ENCODE data around the gene CPEB2.

Gene CPEB2

DNA sequence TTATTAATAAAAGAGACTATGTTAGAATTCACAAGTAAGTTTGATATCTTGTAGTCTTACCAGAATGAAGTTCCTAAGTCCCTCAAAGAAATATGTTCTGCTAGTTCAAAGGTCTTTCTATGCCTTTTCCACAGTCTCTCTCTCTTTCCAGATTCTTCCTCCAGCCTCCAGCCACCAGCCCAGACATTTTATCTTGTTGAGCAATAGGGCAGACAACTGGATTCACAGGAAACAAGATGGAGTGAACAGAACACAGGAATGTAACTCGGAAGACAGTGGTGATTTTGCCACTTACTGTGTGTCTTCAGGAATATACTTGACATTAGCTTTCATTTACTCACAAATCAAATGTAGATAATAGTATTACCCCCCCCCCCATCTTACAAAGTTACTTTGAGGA is 17.1 kb upstream of the CPEB2 start:
- no CpG with 5 or more reads among the region's 1 CpG for WGBS (ENCODE audit: insufficient coverage)
- ChIA-PET CTCF (no interaction called here), POLR2A (no interaction called here)
- H3K4me1 ChIP-seq (ENCODE audit: control extremely low read depth in 1 of 4, control insufficient read depth in 4 of 4, insufficient read depth in 4 of 4, low read length in 3 of 4), result no peaks in the 10 kb centered on the region
- no peak for DNase-seq
- H3K36me3 ChIP-seq (ENCODE audit: control insufficient read depth in 4 of 4, insufficient read depth in 4 of 4, low read length in 3 of 4), result no peaks in the 10 kb centered on the region
- H3K27me3 ChIP-seq (replicated peaks in 2 of 5; ENCODE audit: control insufficient read depth in 4 of 5, insufficient read depth in 5 of 5, low read length in 4 of 5), result no peaks in the 10 kb centered on the region
- H3K9me3 ChIP-seq (ENCODE audit: control extremely low read depth in 1 of 5, control insufficient read depth in 4 of 5, insufficient read depth in 2 of 5, low read depth in 1 of 5, low read length in 4 of 5), result no peaks in the 10 kb centered on the region
- H3K4me3 ChIP-seq (ENCODE audit: control insufficient read depth in 1 of 7, extremely low read depth in 1 of 7, insufficient read depth in 4 of 7, low read depth in 2 of 7, low read length in 6 of 7), result no peak overlapping the region
- H3K27ac ChIP-seq (ENCODE audit: insufficient read depth in 1 of 2, low read depth in 1 of 2, low read length in 2 of 2, poor library complexity in 1 of 2, severe bottlenecking in 2 of 2), result no peak overlapping the region

DNA sequence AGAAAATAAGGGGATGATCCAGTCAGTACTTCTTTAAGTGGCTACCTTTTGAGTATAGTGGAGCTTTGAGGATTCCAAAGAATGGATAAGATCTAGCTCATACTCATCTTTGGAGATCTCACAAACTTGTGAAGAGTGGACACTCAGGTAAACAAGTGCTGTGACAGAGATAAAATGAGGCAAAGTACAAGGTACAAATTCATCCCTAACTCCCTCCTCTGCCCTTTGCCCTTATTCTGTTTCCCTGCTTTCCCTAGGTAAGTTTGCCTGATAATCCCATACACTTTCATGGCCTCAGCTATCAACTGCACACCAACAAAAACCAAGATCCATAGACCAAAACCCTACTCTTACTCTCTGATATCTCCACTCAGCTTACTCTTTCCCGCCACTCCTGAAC is 16.4 kb upstream of the CPEB2 start:
- POLR2A ChIA-PET, result interaction anchor here (0.5 kb wide), 1 partner anchor 15 kb away, joined by 3 read pairs; no protein-coding TSS in a partner anchor
- Histone ChIP-seq H3K27me3 (replicated peaks in 2 of 5; ENCODE audit: control insufficient read depth in 4 of 5, insufficient read depth in 5 of 5, low read length in 4 of 5) (no peaks in the 10 kb centered on the region), H3K4me1 (ENCODE audit: control extremely low read depth in 1 of 4, control insufficient read depth in 4 of 4, insufficient read depth in 4 of 4, low read length in 3 of 4) (no peaks in the 10 kb centered on the region), H3K27ac (ENCODE audit: insufficient read depth in 1 of 2, low read depth in 1 of 2, low read length in 2 of 2, poor library complexity in 1 of 2, severe bottlenecking in 2 of 2) (no peak overlapping the region), H3K4me3 (ENCODE audit: control insufficient read depth in 1 of 7, extremely low read depth in 1 of 7, insufficient read depth in 4 of 7, low read depth in 2 of 7, low read length in 6 of 7) (no peak overlapping the region), H3K36me3 (ENCODE audit: control insufficient read depth in 4 of 4, insufficient read depth in 4 of 4, low read length in 3 of 4) (no peaks in the 10 kb centered on the region), H3K9me3 (ENCODE audit: control extremely low read depth in 1 of 5, control insufficient read depth in 4 of 5, insufficient read depth in 2 of 5, low read depth in 1 of 5, low read length in 4 of 5) (no peaks in the 10 kb centered on the region)
- CTCF ChIA-PET, result interaction anchor here (0.7 kb wide), 1 partner anchor 22 kb away, joined by 3 read pairs; no protein-coding TSS in a partner anchor
- WGBS (ENCODE audit: insufficient coverage), result 100% methylated on average over 1 of the region's 1 CpG
- DNase-seq, result no peak

DNA sequence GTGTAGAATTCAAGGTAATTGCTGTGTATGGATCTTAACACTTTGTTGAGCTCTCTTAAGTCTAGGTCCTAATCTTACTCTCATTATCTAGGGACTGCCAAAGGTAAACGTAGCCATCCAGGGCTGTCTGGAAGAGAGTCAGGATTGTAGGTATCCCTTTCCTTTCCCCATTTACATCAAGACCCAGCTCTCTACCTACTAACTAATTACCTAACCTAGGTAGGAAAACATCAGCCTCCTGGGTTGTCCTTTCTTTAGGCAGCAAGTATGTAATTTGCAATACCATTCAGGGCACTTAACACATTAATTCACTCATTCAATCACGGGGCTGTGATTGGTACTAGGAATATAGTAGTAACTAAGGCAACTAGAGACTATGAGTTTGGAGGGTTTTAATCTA is 15.2 kb upstream of the CPEB2 start:
- WGBS (ENCODE audit: insufficient coverage), result no CpG with 5 or more reads among the region's 2 CpGs
- CTCF ChIA-PET, result interaction anchor here (0.6 to 1.2 kb wide), 2 partner anchors 10 to 56 kb away, joined by 3 read pairs; no protein-coding TSS in a partner anchor
- no peaks in the 10 kb centered on the region for H3K4me1 ChIP-seq (ENCODE audit: control extremely low read depth in 1 of 4, control insufficient read depth in 4 of 4, insufficient read depth in 4 of 4, low read length in 3 of 4)
- no peak overlapping the region for H3K4me3 ChIP-seq (ENCODE audit: control insufficient read depth in 1 of 7, extremely low read depth in 1 of 7, insufficient read depth in 4 of 7, low read depth in 2 of 7, low read length in 6 of 7)
- DNase-seq, result no peak
- POLR2A ChIA-PET, result no interaction called here
- H3K9me3 ChIP-seq (ENCODE audit: control extremely low read depth in 1 of 5, control insufficient read depth in 4 of 5, insufficient read depth in 2 of 5, low read depth in 1 of 5, low read length in 4 of 5), result no peaks in the 10 kb centered on the region
- H3K36me3 ChIP-seq (ENCODE audit: control insufficient read depth in 4 of 4, insufficient read depth in 4 of 4, low read length in 3 of 4), result no peaks in the 10 kb centered on the region
- no peak overlapping the region for H3K27ac ChIP-seq (ENCODE audit: insufficient read depth in 1 of 2, low read depth in 1 of 2, low read length in 2 of 2, poor library complexity in 1 of 2, severe bottlenecking in 2 of 2)
- no peaks in the 10 kb centered on the region for H3K27me3 ChIP-seq (replicated peaks in 2 of 5; ENCODE audit: control insufficient read depth in 4 of 5, insufficient read depth in 5 of 5, low read length in 4 of 5)

DNA sequence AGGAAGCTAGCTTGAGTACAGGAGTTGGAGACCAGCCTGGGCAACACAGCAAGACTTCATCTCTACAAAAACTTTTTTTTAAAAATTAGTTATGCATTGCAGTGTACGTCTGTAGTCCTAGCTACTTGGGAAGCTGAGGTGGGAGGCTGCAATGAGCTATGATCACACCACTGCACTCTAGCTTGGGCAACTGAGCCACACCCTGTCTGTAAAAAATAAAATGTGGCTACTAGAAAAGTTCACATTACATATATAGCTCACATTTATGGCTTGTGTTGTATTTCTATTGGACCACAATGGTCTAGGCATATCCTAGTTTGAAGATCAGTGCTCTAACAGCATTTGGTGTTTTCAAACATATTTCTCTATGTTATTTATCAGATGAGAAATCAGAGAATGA is 11.8 kb upstream of the CPEB2 start:
- WGBS (ENCODE audit: insufficient coverage), result 100% methylated on average over 1 of the region's 1 CpG
- Histone ChIP-seq H3K4me1 (ENCODE audit: control extremely low read depth in 1 of 4, control insufficient read depth in 4 of 4, insufficient read depth in 4 of 4, low read length in 3 of 4) (no peaks in the 10 kb centered on the region), H3K27me3 (replicated peaks in 2 of 5; ENCODE audit: control insufficient read depth in 4 of 5, insufficient read depth in 5 of 5, low read length in 4 of 5) (no peaks in the 10 kb centered on the region), H3K4me3 (ENCODE audit: control insufficient read depth in 1 of 7, extremely low read depth in 1 of 7, insufficient read depth in 4 of 7, low read depth in 2 of 7, low read length in 6 of 7) (no peak overlapping the region), H3K9me3 (ENCODE audit: control extremely low read depth in 1 of 5, control insufficient read depth in 4 of 5, insufficient read depth in 2 of 5, low read depth in 1 of 5, low read length in 4 of 5) (no peaks in the 10 kb centered on the region), H3K27ac (ENCODE audit: insufficient read depth in 1 of 2, low read depth in 1 of 2, low read length in 2 of 2, poor library complexity in 1 of 2, severe bottlenecking in 2 of 2) (no peak overlapping the region), H3K36me3 (ENCODE audit: control insufficient read depth in 4 of 4, insufficient read depth in 4 of 4, low read length in 3 of 4) (no peaks in the 10 kb centered on the region)
- no peak for DNase-seq
- CTCF ChIA-PET, result interaction anchor here (0.6 kb wide), 1 partner anchor 20 kb away, joined by 3 read pairs; no protein-coding TSS in a partner anchor
- POLR2A ChIA-PET, result no interaction called here

DNA sequence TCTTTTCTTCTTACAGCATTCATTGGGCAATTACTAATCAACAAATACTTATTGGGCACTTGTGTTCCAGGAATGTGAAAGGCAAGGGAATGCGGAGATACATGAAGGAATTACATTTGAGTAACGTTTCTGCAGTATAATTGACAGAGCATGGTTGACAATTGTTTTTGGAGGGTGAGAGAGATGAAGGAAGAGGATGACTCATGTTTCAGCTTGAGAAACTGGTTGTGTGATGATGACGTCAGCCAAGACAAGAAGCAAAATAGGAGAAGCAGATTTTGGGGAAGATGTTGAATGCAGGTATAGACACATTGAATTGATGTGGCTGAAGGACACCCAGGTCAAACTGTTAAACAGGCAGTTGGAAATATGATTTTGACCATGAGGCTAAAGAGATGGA is 8.0 kb upstream of the CPEB2 start:
- WGBS (ENCODE audit: insufficient coverage), result 85% methylated on average over 3 of the region's 3 CpGs
- Histone ChIP-seq H3K4me3 (ENCODE audit: control insufficient read depth in 1 of 7, extremely low read depth in 1 of 7, insufficient read depth in 4 of 7, low read depth in 2 of 7, low read length in 6 of 7) (no peak overlapping the region), H3K4me1 (ENCODE audit: control extremely low read depth in 1 of 4, control insufficient read depth in 4 of 4, insufficient read depth in 4 of 4, low read length in 3 of 4) (no peaks in the 10 kb centered on the region), H3K27ac (ENCODE audit: insufficient read depth in 1 of 2, low read depth in 1 of 2, low read length in 2 of 2, poor library complexity in 1 of 2, severe bottlenecking in 2 of 2) (no peak overlapping the region), H3K27me3 (replicated peaks in 2 of 5; ENCODE audit: control insufficient read depth in 4 of 5, insufficient read depth in 5 of 5, low read length in 4 of 5) (no peaks in the 10 kb centered on the region), H3K36me3 (ENCODE audit: control insufficient read depth in 4 of 4, insufficient read depth in 4 of 4, low read length in 3 of 4) (no peaks in the 10 kb centered on the region), H3K9me3 (ENCODE audit: control extremely low read depth in 1 of 5, control insufficient read depth in 4 of 5, insufficient read depth in 2 of 5, low read depth in 1 of 5, low read length in 4 of 5) (peaks cover 0 to 6% (median 2%) of the 10 kb centered on the region in 5 experiments)
- peak in 2 of 3 donors; percentile 19 to 22 for DNase-seq
- ChIA-PET POLR2A (no interaction called here), CTCF (no interaction called here)

DNA sequence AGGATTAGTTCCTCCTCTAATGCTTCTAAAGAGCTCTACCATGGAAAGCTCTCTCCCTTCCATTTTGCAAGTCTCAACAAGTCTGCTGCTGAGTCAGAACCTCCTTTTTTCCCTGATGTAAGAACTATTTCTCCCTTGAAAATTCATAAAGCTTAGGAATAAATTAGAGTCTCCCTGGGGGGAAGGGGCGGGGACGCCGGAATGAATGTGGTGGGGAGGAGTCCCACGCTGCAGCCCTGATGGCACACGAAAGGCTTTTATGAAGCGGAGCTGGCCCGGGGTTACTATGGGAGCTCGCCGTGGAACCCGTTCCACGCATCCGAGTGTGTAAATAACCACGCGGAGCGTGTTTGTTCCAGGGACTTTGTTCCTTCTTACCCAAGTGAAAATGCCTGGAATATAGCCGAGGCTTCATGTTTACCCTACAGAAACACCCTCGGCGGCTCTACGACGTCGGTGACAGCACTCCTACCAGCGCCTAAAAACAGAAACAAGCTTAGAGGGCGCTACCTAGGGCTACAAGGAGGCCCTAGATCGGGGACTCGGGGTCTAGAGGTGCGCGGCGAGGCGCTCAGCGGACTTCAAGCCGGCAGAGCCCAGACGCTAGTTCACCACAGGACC is 923 bp upstream of the CPEB2 start:
- DNase-seq, result peak; percentile 69 to 84 (median 76)
- H3K9me3 ChIP-seq (ENCODE audit: control extremely low read depth in 1 of 5, control insufficient read depth in 4 of 5, insufficient read depth in 2 of 5, low read depth in 1 of 5, low read length in 4 of 5), result peaks cover 0 to 6% (median 2%) of the 10 kb centered on the region in 5 experiments
- H3K4me3 ChIP-seq (ENCODE audit: control insufficient read depth in 1 of 7, extremely low read depth in 1 of 7, insufficient read depth in 4 of 7, low read depth in 2 of 7, low read length in 6 of 7), result peak overlapping the region; percentile 77 to 97 (median 92)
- 0% methylated on average over 32 of the region's 32 CpGs for WGBS (ENCODE audit: insufficient coverage)
- no peaks in the 10 kb centered on the region for H3K27me3 ChIP-seq (replicated peaks in 2 of 5; ENCODE audit: control insufficient read depth in 4 of 5, insufficient read depth in 5 of 5, low read length in 4 of 5)
- peak overlapping the region; percentile 92 to 97 for H3K27ac ChIP-seq (ENCODE audit: insufficient read depth in 1 of 2, low read depth in 1 of 2, low read length in 2 of 2, poor library complexity in 1 of 2, severe bottlenecking in 2 of 2)
- no peaks in the 10 kb centered on the region for H3K36me3 ChIP-seq (ENCODE audit: control insufficient read depth in 4 of 4, insufficient read depth in 4 of 4, low read length in 3 of 4)
- peaks cover 6 to 23% (median 16%) of the 10 kb centered on the region in 4 experiments for H3K4me1 ChIP-seq (ENCODE audit: control extremely low read depth in 1 of 4, control insufficient read depth in 4 of 4, insufficient read depth in 4 of 4, low read length in 3 of 4)
- CTCF ChIA-PET, result interaction anchor here (0.7 to 1.4 kb wide), 4 partner anchors 126 to 1347 kb away, joined by 3 to 4 read pairs (median 4); no protein-coding TSS in a partner anchor
- POLR2A ChIA-PET, result no interaction called here

DNA sequence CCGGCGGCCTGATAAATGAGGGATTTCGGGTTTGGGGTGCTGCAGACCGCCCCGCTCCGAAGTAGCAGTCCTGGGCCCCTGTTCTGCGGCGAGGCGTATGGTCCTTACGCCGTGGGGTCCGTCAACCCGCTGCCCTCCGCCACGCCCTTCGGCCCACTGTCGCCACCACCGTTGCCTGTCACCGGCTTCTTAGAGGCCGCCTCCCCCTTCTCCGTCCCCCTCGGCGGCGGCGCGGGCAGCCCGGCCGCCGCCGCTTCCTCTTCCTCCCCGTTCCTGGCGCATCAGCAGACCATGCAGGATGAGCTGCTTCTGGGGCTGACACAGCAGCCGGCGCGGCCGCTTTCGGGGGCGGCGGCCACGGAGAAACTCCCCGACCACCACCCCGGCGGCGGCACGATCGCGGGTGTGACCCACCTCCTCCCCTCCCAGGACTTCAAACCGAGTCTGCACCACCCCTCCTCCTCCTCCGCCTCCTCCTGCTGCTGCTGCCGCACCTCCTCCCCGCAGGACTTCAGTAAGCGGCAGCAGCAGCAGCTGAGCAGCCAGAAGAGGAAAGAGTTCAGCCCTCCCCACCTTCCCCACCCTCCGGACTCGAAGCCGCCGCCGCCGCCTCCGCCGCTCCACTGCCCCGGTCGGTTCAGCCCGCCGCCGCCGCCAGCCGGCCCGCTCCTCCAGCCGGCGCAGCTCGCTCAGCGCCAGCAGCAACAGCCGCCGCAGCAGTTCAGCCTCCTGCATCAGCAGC is 549 bp downstream of the CPEB2 start:
- ChIA-PET POLR2A (interaction anchor here (0.6 to 1.1 kb wide), 3 partner anchors 125 to 662 kb away, joined by 3 to 4 read pairs (median 3); no protein-coding TSS in a partner anchor), CTCF (interaction anchor here (1.1 to 1.2 kb wide), 2 partner anchors 19 to 126 kb away, joined by 4 read pairs; no protein-coding TSS in a partner anchor)
- Histone ChIP-seq H3K4me3 (ENCODE audit: control insufficient read depth in 1 of 7, extremely low read depth in 1 of 7, insufficient read depth in 4 of 7, low read depth in 2 of 7, low read length in 6 of 7) (peak overlapping the region; percentile 77 to 97 (median 92)), H3K4me1 (ENCODE audit: control extremely low read depth in 1 of 4, control insufficient read depth in 4 of 4, insufficient read depth in 4 of 4, low read length in 3 of 4) (peaks cover 6 to 23% (median 17%) of the 10 kb centered on the region in 4 experiments), H3K27me3 (replicated peaks in 2 of 5; ENCODE audit: control insufficient read depth in 4 of 5, insufficient read depth in 5 of 5, low read length in 4 of 5) (no peaks in the 10 kb centered on the region), H3K9me3 (ENCODE audit: control extremely low read depth in 1 of 5, control insufficient read depth in 4 of 5, insufficient read depth in 2 of 5, low read depth in 1 of 5, low read length in 4 of 5) (no peaks in the 10 kb centered on the region), H3K36me3 (ENCODE audit: control insufficient read depth in 4 of 4, insufficient read depth in 4 of 4, low read length in 3 of 4) (no peaks in the 10 kb centered on the region), H3K27ac (ENCODE audit: insufficient read depth in 1 of 2, low read depth in 1 of 2, low read length in 2 of 2, poor library complexity in 1 of 2, severe bottlenecking in 2 of 2) (peak overlapping the region; percentile 92 to 97)
- 0% methylated on average over 54 of the region's 74 CpGs for WGBS (ENCODE audit: insufficient coverage)
- peak; percentile 69 to 89 (median 81) for DNase-seq
